GM12878 (cell line): ENCODE results near the gene RAB4B. TPM values are rescaled to one million over a fixed set of nuclear protein-coding genes. Genes with fewer than 3 reads are reported as not detected.

Source experiments
- ATAC-seq: fragments of 200-7000 bp; cut with Tn5 transposase; 3 replicates; pipeline ENCODE4 v1.9.1; 2020; ENCODE audit warnings: mild to moderate bottlenecking, moderate library complexity
- BruUV-seq: library from RNA; stranded (reverse); fragments of 400-500 nt; replicated peaks from 2 replicates; lab custom pipeline; 2021; lab: Mats Ljungman, UMichigan
- CTCF ChIA-PET: fragments of 300-600 bp; sonication (Branson Sonifier 250); formaldehyde crosslinking; extraction: SDS; loops from one replicate; lab custom pipeline; 2021; ENCODE audit warnings: inconsistent platforms; lab: Yijun Ruan, JAX
- POLR2A ChIA-PET: fragments of 350-600 bp; formaldehyde crosslinking; extraction: SDS; loops from one replicate; lab custom pipeline; 2021; ENCODE audit warnings: inconsistent platforms; lab: Charles Lee
- RAD21 ChIA-PET: fragments of 300-600 bp; sonication (Branson Sonifier 250); formaldehyde crosslinking; loops from one replicate; lab custom pipeline; 2023; ENCODE audit warnings: antibody characterized with exemption; ENCODE audit not compliant: unreplicated experiment; lab: Charles Lee
- SMC1A ChIA-PET: fragments of 300-600 bp; sonication (Branson Sonifier 250); formaldehyde crosslinking; loops from one replicate; lab custom pipeline; 2023; ENCODE audit not compliant: unreplicated experiment, uncharacterized antibody; lab: Charles Lee
- DNase-seq: peaks from one replicate; pipeline ENCODE4 v3.0.0-alpha.2; 2011; ENCODE audit warnings: low read depth, low spot score
- FAIRE-seq: peaks from 3 replicates; lab custom pipeline; 2011; peaks lifted over from hg19 to GRCh38; lab: Jason Lieb, UNC
- H2AFZ ChIP-seq: 2 replicates; pipeline ENCODE4 v1.6.0; 2011; ENCODE audit warnings: low read depth, low read length, control low read depth; ENCODE audit not compliant: control insufficient read depth
- H3K27ac ChIP-seq: 2 replicates; pipeline ENCODE4 v1.5.1; 2011; ENCODE audit warnings: control low read depth; ENCODE audit not compliant: control insufficient read depth, insufficient read depth
- H3K27me3 ChIP-seq, 2 experiments: replicated peaks in 1 of 2; 2 replicates each; pipeline versions ENCODE4 v1.6.0 to v1.6.1; 2011; ENCODE audit warnings: low read length in 1 of 2; ENCODE audit not compliant: control insufficient read depth in 2 of 2, insufficient read depth in 2 of 2
- H3K36me3 ChIP-seq, 2 experiments: 2 replicates each; pipeline ENCODE4 v1.5.1; 2011; ENCODE audit warnings: low read length in 1 of 2; ENCODE audit not compliant: control insufficient read depth in 2 of 2, insufficient read depth in 2 of 2
- H3K4me1 ChIP-seq: 2 replicates; pipeline ENCODE4 v1.6.1; 2011; ENCODE audit warnings: mild to moderate bottlenecking, low read length, moderate library complexity, mixed read lengths; ENCODE audit not compliant: control insufficient read depth, insufficient read depth
- H3K4me2 ChIP-seq: 2 replicates; pipeline ENCODE4 v1.6.0; 2011; ENCODE audit warnings: control low read depth; ENCODE audit not compliant: control insufficient read depth, insufficient read depth
- H3K4me3 ChIP-seq: fragments of 200-600 bp; sonication (generic); 2 replicates; pipeline ENCODE4 v1.5.1; 2016
- H3K79me2 ChIP-seq: 2 replicates; pipeline ENCODE4 v1.6.0; 2011; ENCODE audit warnings: low read length; ENCODE audit not compliant: control insufficient read depth, insufficient read depth
- H3K9ac ChIP-seq: 2 replicates; pipeline ENCODE4 v1.8.0; 2011; ENCODE audit warnings: low read length, control low read depth, mixed read lengths; ENCODE audit not compliant: control insufficient read depth, insufficient read depth
- H3K9me3 ChIP-seq: replicated peaks from 3 replicates; pipeline ENCODE4 v1.5.1; 2011; ENCODE audit warnings: mild to moderate bottlenecking, low read length; ENCODE audit not compliant: control insufficient read depth, insufficient read depth
- H4K20me1 ChIP-seq: 2 replicates; pipeline ENCODE4 v1.6.0; 2011; ENCODE audit not compliant: control insufficient read depth, insufficient read depth
- CEBPZ ChIP-seq: fragments of 150-350 bp; IDR thresholded peaks from 2 replicates; pipeline ENCODE4 v1.6.1; 2016; ENCODE audit warnings: low read depth, low read length
- CHD1 ChIP-seq: IDR thresholded peaks from 2 replicates; pipeline ENCODE4 v1.6.1; 2012; ENCODE audit warnings: low read depth, low read length, improper control_type of control experiment
- MLLT1 ChIP-seq: fragments of 450-650 bp; IDR thresholded peaks from 2 replicates; pipeline ENCODE4 v1.6.1; 2016; ENCODE audit warnings: mild to moderate bottlenecking
- NR2C2 ChIP-seq: IDR thresholded peaks from 2 replicates; pipeline ENCODE4 v1.6.1; 2011; ENCODE audit warnings: borderline replicate concordance, low read depth; ENCODE audit not compliant: control insufficient read depth, insufficient read length
- POLR2A ChIP-seq: IDR thresholded peaks from 2 replicates; pipeline ENCODE4 v1.6.1; 2011; ENCODE audit warnings: low read depth, mild to moderate bottlenecking, low read length
- POLR2AphosphoS5 ChIP-seq: IDR thresholded peaks from 2 replicates; pipeline ENCODE4 v1.6.1; 2011; ENCODE audit warnings: mild to moderate bottlenecking, low read length, inconsistent platforms
- RAD21 ChIP-seq: IDR thresholded peaks from 2 replicates; pipeline ENCODE4 v1.6.1; 2011; ENCODE audit warnings: mild to moderate bottlenecking, low read depth, low read length, moderate library complexity; ENCODE audit not compliant: insufficient read depth
- WGBS: methylation state at CpG from one replicate; pipeline ENCODE4 v1.1.6; 2016; ENCODE audit warnings: low lambda C conversion rate; ENCODE audit not compliant: insufficient replicate concordance, insufficient coverage; ENCODE audit errors: missing lambda C conversion rate; 5-methylcytosine and 5-hydroxymethylcytosine counted together
- in situ Hi-C: fragments of 300-500 bp; cut with MboI; formaldehyde crosslinking; loops from 9 replicates; pipeline ENCODE4 v1.14.3; 2018; ENCODE audit warnings: mixed read lengths
- intact Hi-C: fragments of 100-400 bp; cut with micrococcal nuclease; formaldehyde crosslinking; loops from one replicate; pipeline ENCODE4 v1.14.2; 2022; ENCODE audit not compliant: unreplicated experiment
- polyA plus RNA-seq, 11 experiments: library from polyadenylated mRNA; depleted of rRNA in 4 of 11; unstranded in 6 of 11; stranded (reverse) in 5 of 11; fragments of >200 nt; fragmentation: Nextera tagmentation in 4 of 11; fragmentation: Illumina TruSeq in 1 of 11; extraction: Ambion mirVana in 4 of 11; extraction: Trizol in 1 of 11; gene quantifications; 1 replicate in 1 of 11; 2 replicates in 10 of 11; pipeline versions ENCODE4 v1.2.1 to v1.2.3, GENCODE V29; 2011 to 2016; ENCODE audit warnings: inconsistent platforms in 2 of 11, missing spikeins in 2 of 11, low read depth in 1 of 11
- total RNA-seq, 4 experiments: library from RNA; depleted of rRNA in 3 of 4; stranded (reverse); fragments of >200 nt in 3 of 4; fragmentation: Illumina TruSeq in 1 of 4; extraction: Trizol in 1 of 4; gene quantifications; 2 replicates each; pipeline versions ENCODE4 v1.2.1 to v1.2.3, GENCODE V29; 2013 to 2021

RAB4B gene
- total and polyA plus RNA-seq, 10 of the 15 experiments (the other 5 are each of a cell fraction or from before 2014, with no cell fraction given), result 0.60 to 51.5 (median 27.7) TPM

- no peak for TF ChIP-seq CEBPZ
- TF ChIP-seq MLLT1, result peak; percentile 62; the same call in 1 of the 2 replicates
- TF ChIP-seq POLR2AphosphoS5, result peak; percentile 14; the same call in 1 of the 2 replicates
- no peak for TF ChIP-seq RAD21
- TF ChIP-seq POLR2A, result peak; percentile 72
- no peak for TF ChIP-seq CHD1
- TF ChIP-seq NR2C2, result no peak
- Histone ChIP-seq H3K27me3 (no peaks in the 10 kb centered on the region), H3K36me3 (peaks cover 7 to 18% of the 10 kb centered on the region in 2 experiments; a peak in 3 of 4 replicates), H2AFZ (no peak overlapping the region), H3K4me3 (no peak overlapping the region), H3K27ac (no peak overlapping the region), H3K4me1 (peaks cover 14% of the 10 kb centered on the region), H3K4me2 (no peak overlapping the region), H3K9ac (no peak overlapping the region), H3K9me3 (no peaks in the 10 kb centered on the region), H3K79me2 (peaks cover 12% of the 10 kb centered on the region), H4K20me1 (0 out of 2 replicates have a peak, but pooled peaks cover 3% of the 10 kb centered on the region)
- FAIRE-seq (no peak), DNase-seq (no peak), ATAC-seq (no peak)
- CTCF ChIA-PET, result interaction anchor here (5.9 kb wide), 1 partner anchor 147 kb away, joined by 51 read pairs; no protein-coding TSS in a partner anchor
- intact Hi-C loops, result no loop called here
- 98% methylated on average over 39 of the region's 39 CpGs for WGBS
- POLR2A ChIA-PET, result no interaction called here
- RAD21 ChIA-PET, result no interaction called here
- SMC1A ChIA-PET, result interaction anchor here (1.6 kb wide), 1 partner anchor 11 kb away, joined by 6 read pairs; the partner anchor contains the start of gene EGLN2
- in situ Hi-C loops, result loop anchor here (5.0 kb wide), 1 partner anchor 323 kb away; no protein-coding TSS in a partner anchor
- BruUV-seq, result no TSS peak
Observed at GRCh38 chr19:40809358-40810086, 31.5 kb downstream of the RAB4B start.
